H1 (cell line): ENCODE results near the gene EGLN2.

Experiments used
- CEBPB ChIP-seq: IDR thresholded peaks from 2 replicates; pipeline ENCODE4 v1.6.1; 2012; ENCODE audit warnings: low read depth, low read length
- EZH2 ChIP-seq: fragments of 200-600 bp; sonication (generic); IDR thresholded peaks from 2 replicates; pipeline ENCODE4 v1.7.1; 2012; ENCODE audit warnings: low read depth, mild to moderate bottlenecking, moderate library complexity, low read length, inconsistent platforms; ENCODE audit not compliant: severe bottlenecking
- FOSL1 ChIP-seq: IDR thresholded peaks from 2 replicates; pipeline ENCODE4 v1.6.1; 2011; ENCODE audit warnings: mild to moderate bottlenecking, low read depth, low read length, moderate library complexity; ENCODE audit not compliant: insufficient read depth
- MAFK ChIP-seq: IDR thresholded peaks from 2 replicates; pipeline ENCODE4 v1.6.1; 2012; ENCODE audit warnings: low read depth, mild to moderate bottlenecking, improper control_type of control experiment, low read length
- PHF8 ChIP-seq: fragments of 200-600 bp; sonication (generic); conservative IDR thresholded peaks from 2 replicates; pipeline ENCODE4 v1.7.1; 2012; ENCODE audit warnings: low read depth, mild to moderate bottlenecking, inconsistent platforms, low read length, moderate library complexity
- POLR2AphosphoS5 ChIP-seq: IDR thresholded peaks from 2 replicates; pipeline ENCODE4 v1.6.1; 2011; ENCODE audit warnings: low read depth, low read length
- SP1 ChIP-seq: IDR thresholded peaks from 2 replicates; pipeline ENCODE4 v1.6.1; 2011; ENCODE audit warnings: low read depth, low read length
- SP2 ChIP-seq: IDR thresholded peaks from 2 replicates; pipeline ENCODE4 v1.6.1; 2012; ENCODE audit warnings: mild to moderate bottlenecking, low read length, inconsistent platforms
- SP4 ChIP-seq: IDR thresholded peaks from 2 replicates; pipeline ENCODE4 v1.6.1; 2012; ENCODE audit warnings: low read length, inconsistent platforms
- SUZ12 ChIP-seq: fragments of 200-600 bp; sonication (generic); IDR thresholded peaks from 2 replicates; pipeline ENCODE4 v1.6.1; 2012; ENCODE audit warnings: mild to moderate bottlenecking, inconsistent platforms, low read length, moderate library complexity, mixed read lengths
- YY1 ChIP-seq: IDR thresholded peaks from 2 replicates; pipeline ENCODE4 v1.6.1; 2011; ENCODE audit warnings: low read depth, mild to moderate bottlenecking, low read length
- TF ChIP-seq, protein P1 (sequence below): IDR thresholded peaks from 2 replicates; pipeline ENCODE4 v1.6.1; 2012; ENCODE audit warnings: inconsistent platforms
- TF ChIP-seq, protein P2 (sequence below), 3 experiments: IDR thresholded peaks; 1 replicate in 2 of 3; 2 replicates in 1 of 3; pipeline versions ENCODE4 v1.5.1 to v1.6.1; 2011; ENCODE audit warnings: low read length in 3 of 3, mild to moderate bottlenecking in 3 of 3, inconsistent platforms in 2 of 3, low read depth in 1 of 3, moderate library complexity in 1 of 3; ENCODE audit not compliant: insufficient read depth in 1 of 3; ENCODE audit errors: control extremely low read depth in 1 of 3
- TF ChIP-seq, protein P3 (sequence below): IDR thresholded peaks from 2 replicates; pipeline ENCODE4 v1.6.1; 2012; ENCODE audit warnings: low read length, inconsistent platforms

DNA sequence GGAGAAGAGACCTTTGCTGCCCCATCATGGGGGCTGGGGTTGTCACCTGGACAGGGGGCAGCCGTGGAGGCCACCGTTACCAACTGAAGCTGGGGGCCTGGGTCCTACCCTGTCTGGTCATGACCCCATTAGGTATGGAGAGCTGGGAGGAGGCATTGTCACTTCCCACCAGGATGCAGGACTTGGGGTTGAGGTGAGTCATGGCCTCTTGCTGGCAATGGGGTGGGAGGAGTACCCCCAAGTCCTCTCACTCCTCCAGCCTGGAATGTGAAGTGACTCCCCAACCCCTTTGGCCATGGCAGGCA is 9.0 kb downstream of the EGLN2 start:
- TF ChIP-seq, protein P1, sequence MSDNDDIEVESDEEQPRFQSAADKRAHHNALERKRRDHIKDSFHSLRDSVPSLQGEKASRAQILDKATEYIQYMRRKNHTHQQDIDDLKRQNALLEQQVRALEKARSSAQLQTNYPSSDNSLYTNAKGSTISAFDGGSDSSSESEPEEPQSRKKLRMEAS, result no peak
- TF ChIP-seq, protein P2, sequence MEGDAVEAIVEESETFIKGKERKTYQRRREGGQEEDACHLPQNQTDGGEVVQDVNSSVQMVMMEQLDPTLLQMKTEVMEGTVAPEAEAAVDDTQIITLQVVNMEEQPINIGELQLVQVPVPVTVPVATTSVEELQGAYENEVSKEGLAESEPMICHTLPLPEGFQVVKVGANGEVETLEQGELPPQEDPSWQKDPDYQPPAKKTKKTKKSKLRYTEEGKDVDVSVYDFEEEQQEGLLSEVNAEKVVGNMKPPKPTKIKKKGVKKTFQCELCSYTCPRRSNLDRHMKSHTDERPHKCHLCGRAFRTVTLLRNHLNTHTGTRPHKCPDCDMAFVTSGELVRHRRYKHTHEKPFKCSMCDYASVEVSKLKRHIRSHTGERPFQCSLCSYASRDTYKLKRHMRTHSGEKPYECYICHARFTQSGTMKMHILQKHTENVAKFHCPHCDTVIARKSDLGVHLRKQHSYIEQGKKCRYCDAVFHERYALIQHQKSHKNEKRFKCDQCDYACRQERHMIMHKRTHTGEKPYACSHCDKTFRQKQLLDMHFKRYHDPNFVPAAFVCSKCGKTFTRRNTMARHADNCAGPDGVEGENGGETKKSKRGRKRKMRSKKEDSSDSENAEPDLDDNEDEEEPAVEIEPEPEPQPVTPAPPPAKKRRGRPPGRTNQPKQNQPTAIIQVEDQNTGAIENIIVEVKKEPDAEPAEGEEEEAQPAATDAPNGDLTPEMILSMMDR (IDR thresholded peaks at IDR 0.05; ENCODE audit: control extremely low read depth in 1 of 3, insufficient read depth in 1 of 3, low read depth in 1 of 3, low read length in 3 of 3), result no peak
- TF ChIP-seq PHF8 (no peak), EZH2 (no peak), POLR2AphosphoS5 (no peak), YY1 (no peak), FOSL1 (no peak), SP1 (no peak), SP4 (no peak), CEBPB (no peak), SP2 (no peak), MAFK (no peak), SUZ12 (no peak)
- TF ChIP-seq, protein P3, sequence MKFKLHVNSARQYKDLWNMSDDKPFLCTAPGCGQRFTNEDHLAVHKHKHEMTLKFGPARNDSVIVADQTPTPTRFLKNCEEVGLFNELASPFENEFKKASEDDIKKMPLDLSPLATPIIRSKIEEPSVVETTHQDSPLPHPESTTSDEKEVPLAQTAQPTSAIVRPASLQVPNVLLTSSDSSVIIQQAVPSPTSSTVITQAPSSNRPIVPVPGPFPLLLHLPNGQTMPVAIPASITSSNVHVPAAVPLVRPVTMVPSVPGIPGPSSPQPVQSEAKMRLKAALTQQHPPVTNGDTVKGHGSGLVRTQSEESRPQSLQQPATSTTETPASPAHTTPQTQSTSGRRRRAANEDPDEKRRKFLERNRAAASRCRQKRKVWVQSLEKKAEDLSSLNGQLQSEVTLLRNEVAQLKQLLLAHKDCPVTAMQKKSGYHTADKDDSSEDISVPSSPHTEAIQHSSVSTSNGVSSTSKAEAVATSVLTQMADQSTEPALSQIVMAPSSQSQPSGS, result no peak
